T-helper 1 cell treated with Interleukin-12 subunit alpha and Interleukin-12 subunit beta and Interleukin-4 antibody, amounts not matched to agents 30 ng/mL and 1 ng/mL, for 36 hours (primary cell): Measurements from ENCODE around the gene SLC12A7. TPM values are rescaled to one million over a fixed set of nuclear protein-coding genes. Genes with fewer than 3 reads are reported as not detected.
"Not testable (repeated sequence)": the region's sequence is repeated elsewhere in the genome, so short reads cannot be mapped to it uniquely, and the experiment has no call there.

Source experiments
- intact Hi-C: fragments of 100-400 bp; cut with micrococcal nuclease; formaldehyde crosslinking; loops from one replicate; pipeline ENCODE4 v1.15.1; 2024
- total RNA-seq: library from RNA; stranded (reverse); gene quantifications from 2 replicates; pipeline ENCODE4 v1.2.3, GENCODE V29; 2022

Gene SLC12A7
- total RNA-seq, 1 donor from 2014 or later, result 76.7 TPM

DNA sequence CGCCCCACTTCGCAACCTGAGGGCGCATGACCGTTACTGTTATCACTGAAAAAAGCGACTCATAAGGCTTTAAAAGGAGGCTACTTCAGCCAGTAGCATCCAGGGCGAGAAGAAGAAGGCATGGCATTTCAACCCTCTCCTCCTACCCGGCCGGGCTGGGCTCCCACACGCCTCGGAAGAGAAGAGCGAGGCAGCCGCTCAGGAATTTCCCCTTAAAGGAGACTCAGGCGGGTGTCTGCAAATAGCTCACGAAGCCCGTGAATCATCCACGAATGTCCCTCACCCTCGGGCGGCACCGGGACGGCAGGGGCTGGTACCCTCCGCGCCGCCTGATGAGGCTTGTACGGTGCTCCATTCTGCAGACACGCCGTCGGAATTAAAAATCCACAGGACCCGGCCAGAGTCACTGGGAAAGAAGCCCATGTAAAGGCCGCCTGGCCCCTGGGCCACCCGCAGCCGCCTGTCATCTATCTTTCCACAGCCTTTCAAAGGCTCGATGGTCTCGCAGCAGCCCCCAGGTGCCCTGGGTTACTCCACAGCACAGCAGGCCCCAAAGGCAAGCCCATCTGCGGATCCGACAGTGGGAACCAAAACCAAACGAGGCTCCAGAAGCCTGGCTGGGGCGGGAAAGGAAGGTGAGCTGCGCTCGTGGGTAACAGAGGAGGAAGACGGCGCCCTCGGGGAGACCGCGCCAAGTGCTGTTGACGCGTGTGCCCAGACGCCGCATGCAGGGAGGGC is 11.8 kb downstream of the SLC12A7 start:
- intact Hi-C loops, result loop anchor here (10.0 kb wide), 3 partner anchors 485 to 875 kb away; partner anchors contain the start of gene CEP72

DNA sequence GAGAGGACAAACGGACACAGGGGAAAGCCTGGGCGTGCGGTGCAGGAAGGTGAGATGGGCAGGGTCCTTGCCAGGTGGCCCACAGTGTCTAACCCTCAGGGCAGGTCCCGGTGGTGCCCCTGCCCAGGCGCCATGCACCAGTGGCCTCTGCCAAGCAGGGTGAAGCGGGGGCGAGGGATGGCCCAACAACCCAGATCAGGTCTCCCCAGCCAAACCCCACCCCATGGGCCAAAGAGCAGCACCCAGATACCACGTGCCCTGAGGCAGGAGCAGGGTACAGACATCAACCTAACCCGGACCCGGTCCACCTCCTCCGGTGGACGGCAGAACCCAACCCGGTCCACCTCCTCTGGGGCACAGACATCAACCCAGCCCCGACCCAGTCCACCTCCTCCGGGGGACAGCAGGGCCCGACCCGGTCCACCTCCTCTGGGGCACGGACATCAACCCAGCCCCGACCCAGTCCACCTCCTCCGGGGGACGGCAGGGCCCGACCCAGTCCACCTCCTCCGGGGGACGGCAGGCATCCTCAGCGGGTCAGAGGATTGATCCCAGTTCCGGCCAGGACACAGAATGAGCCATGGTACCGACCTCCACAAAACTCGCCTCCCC is 12.8 kb downstream of the SLC12A7 start:
- intact Hi-C loops, result no loop called here

DNA sequence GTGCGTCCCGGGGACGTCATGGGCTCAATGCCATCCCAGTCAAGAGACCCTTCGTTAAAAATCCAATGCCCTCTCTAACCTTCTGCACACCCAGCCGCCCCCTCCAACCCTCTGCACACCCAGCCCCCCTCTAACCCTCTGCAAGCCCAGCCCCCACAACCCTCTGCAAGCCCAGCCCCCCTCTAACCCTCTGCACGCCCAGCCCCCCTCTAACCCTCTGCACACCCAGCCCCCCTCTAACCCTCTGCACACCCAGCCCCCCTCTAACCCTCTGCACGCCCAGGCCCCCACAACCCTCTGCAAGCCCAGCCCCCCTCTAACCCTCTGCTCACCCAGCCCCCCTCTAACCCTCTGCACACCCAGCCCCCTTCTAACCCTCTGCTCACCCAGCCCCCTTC is 13.9 kb downstream of the SLC12A7 start:
- intact Hi-C loops, result not testable (repeated sequence)

DNA sequence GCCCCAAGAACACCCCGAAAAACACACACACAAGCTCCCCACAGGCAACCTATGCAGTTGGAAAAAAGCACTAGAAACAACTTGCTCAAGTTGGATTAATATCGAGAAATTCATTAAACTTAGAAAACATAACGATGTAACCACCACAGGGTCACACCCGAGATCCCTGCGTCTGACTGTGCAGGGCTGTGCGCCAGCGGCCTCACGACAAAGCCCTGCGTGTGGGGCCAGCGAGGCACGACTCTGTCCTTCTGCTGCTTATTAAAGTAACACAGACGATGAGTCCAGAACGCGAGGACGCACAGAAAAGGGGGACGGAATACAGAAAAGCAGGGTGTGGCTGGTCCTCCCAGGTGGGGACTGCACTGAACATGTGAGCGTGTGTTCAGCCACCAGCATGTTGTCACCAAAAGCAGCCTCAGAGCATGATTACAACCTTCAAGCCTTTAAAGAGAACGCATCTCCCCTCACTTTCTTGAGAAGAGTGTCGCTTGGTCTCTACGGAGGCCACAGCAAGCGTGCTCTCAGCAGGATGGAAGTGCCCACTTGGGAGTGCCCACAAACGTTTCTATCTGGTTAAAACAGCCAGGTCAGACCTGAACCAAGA is 14.4 kb downstream of the SLC12A7 start:
- intact Hi-C loops, result no loop called here

DNA sequence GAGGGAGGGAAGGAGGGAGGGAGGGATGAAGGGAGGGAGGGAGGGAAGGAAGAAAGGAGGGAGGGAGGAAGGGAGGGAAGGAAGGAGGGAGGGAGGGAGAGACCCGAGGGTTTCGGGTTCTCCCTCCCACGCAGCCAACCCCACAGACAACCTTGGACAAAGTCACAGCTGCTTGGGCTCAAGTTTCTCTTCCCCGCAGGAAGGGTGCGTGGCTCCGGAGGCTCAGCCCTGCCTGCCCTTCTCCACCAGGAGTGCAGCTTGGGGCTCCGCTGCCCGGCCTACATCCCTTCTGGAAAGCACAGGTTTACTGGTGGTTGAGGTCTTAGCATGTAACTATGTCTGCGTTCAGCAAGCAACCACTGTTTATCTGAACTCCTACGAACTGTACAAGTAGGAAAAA is 15.0 kb downstream of the SLC12A7 start:
- intact Hi-C loops, result no loop called here

DNA sequence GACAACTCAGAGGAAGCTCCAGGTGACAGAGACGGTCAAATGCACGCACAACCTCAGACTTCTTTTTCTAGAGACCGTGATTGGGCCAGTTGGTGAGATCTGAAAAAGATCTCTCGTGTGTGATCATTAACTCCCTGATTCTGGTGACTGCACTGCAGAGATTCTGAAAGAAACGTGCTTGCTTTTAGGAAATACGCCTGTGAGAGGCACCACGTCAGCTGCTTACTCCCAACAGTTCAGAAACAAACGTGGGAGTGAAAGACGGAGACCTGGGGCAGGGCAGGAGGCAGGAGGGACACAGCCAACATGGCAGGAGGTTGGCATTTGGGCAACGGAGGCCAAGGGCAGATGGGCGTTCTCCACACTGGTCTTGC is 15.9 kb downstream of the SLC12A7 start:
- intact Hi-C loops, result no loop called here

DNA sequence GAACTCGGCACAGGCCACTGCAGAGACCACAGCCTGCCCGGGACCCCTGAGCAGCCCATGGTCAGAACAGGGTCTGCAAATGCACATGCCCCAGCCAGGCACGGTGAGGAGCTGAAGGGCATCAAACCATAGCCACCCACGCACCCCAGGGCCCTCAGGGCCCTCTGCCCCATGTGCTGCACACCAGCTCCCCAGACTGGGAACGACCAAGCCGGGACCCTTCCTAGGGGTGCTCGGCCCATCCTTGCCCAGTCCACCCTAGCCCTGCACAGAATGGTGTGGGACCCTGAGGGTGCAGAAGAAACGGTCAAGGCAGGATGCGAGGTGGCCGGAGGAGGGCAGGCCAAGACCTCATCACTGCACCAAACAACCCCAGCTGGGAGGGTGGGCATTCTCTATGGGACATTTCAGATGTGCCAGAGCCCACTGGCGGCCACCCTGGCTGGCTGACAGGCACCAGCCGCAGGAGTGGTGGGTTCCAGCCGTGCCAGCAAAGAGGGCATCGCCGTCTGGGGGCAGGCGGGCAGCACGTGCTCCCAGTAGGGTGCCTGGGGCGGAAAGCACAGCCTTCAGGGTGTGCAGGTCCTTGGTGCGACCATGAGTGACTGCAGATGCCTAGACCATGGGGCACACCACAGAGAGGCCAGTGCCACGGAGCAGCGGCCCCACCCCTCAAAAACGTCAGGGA is 16.4 kb downstream of the SLC12A7 start:
- intact Hi-C loops, result no loop called here

DNA sequence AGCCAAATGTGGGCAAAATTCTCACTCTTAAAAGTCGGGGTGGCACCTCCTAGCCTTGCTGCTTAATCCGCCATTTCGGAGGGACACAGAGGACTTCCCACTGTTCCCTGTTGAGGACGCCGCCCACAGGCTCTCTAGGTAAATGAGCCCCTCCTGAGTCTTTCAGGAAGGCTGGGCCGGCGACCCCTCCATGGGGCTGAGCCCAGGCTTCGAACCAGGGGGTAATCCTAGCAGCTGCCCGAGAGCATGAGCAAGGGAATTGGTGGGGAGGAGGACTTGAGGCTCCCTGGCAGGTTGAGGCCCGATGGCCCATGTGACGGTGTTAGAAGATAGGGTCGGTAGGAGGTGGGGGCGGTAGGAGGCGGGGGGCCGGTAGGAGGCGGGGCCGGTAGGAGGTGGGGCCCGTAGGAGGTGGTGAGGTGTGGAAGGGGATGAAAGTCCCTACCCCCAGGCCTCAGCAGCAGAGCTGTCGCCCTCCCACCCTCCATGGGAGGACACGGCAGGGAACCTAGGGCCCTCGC is 17.1 kb downstream of the SLC12A7 start:
- intact Hi-C loops, result no loop called here

DNA sequence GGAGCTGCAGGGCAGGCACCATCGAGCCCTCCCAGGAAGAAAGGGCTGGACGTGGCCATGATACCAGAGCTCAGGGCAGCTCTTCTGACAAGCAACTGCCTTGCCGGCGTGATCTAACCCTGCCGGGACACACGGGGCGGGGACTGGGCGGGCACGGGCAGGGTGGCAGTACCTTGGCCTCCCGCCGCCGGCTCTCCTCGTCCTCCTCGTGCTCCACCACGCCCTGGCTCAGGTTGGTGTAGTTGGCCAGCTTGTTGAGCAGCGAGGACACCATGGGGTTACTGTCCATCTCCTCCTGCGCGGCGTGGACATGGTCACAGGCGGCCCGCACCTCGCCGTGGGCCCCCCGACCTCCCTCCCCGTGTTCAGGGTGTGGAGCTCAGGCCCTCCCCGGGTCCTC is 18.5 kb downstream of the SLC12A7 start:
- intact Hi-C loops, result no loop called here

DNA sequence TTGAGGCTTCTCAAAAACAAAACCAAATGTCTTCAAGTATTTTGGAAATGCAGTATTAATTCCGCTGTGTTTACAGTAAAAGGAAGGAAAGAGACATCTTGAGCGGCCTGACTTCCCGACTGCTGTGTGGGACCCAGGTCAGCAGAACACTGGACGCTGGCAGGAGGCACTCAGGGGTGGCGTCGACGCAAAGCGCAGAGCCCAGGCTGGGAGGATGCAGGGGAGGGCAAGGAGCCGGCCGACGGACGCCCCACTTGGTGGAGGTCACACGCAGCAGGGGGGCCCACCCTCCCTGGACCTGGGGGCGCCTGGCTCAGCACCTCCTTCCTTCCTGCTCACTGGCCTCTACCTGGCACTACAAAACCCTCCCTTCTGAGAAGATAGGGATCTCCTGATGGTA is 19.7 kb downstream of the SLC12A7 start:
- intact Hi-C loops, result no loop called here

DNA sequence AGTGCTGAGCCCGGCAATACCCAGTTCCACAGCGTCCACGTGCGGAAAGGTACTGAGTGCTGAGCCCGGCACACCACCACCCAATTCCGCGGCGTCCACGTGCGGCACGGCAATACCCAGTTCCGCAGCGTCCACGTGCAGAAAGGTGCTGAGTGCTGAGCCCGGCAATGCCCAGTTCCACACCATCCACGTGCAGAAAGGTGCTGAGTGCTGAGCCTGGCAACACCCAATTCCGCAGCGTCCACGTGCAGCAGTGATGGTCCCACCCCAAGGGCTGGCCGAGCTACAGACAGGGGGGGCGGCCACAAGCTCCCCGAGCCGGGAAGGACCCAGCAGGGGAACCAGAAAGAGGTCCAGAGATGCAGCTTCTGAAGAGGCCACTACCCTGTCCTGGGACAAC is 20.2 kb downstream of the SLC12A7 start:
- intact Hi-C loops, result no loop called here

DNA sequence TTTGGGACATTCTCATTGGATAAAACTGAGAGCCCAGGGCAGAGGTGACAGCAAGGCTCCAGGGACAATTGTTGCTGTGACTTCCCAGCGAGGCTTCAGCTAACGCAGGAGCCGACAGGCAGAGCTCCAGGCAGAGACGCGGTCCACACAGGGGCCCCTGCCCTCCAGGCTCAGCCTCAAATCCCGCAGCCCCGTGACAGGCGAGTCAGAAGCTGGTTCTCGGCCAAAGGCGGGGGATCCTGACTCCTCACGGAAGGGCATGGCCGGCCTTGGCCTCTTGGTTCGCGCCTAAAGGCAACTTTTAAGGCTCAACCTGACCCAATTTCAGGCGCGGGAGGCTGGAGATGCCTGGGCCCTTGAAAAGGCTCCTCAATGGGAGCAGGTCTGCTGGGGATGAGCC is 21.3 kb downstream of the SLC12A7 start:
- intact Hi-C loops, result no loop called here

DNA sequence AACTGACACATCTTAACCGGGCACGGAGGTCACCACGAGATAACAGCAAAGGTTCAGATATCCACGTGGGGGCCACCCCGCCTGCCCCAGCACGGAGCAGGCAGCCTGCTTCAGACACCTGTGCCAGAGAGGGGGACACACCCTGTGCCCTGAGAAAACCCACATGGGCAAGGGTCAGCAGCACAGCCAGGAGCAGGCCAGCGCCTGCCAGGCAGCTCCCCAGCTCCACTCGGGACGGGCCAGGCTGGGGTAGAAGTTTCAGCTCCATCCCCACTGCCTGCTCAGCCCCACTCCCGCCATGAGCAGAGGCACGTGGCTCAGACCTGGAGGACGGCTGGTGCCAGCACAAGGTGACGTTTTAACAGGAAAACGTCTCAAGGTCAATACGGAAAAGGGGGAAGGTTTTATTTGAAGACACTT is 22.2 kb downstream of the SLC12A7 start:
- intact Hi-C loops, result no loop called here

DNA sequence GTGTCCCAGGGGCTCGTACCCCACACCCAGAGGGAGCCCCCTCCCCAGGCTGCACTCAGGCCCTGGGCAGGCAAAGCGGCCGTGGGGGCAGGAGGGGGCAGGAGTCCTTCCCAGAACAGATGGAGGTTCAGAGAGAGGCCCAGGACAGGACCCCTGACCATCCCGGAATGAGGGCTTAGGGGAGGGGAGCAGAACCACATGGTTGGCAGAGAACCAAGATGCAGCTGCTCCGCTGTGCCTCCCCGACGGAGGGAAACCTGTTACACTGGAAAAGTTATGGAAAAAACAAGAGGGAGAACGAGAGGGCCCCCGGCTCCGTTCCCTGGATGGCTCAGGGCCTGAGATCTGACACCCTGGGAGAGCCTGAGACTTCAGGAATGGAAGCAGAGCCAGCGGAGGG is 22.7 kb downstream of the SLC12A7 start:
- intact Hi-C loops, result no loop called here

DNA sequence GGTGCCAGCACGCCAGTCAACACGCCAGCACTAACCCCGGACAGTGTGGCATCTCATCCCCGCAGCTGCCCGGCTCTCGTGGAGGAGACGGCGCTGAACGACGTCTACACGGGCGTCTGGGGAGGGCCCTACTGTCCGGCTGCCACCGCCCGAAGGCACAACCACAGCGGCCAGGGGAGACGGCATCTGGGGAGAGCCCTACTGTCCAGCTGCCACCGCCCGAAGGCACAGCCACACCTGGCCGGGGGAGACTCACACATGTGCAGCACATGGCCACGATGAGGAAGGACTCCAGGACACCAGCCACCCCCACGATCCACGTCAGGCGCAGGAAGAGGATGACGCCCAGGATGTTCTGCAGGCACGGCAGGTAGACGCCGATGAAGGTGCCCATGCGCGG is 23.1 kb downstream of the SLC12A7 start:
- intact Hi-C loops, result no loop called here

DNA sequence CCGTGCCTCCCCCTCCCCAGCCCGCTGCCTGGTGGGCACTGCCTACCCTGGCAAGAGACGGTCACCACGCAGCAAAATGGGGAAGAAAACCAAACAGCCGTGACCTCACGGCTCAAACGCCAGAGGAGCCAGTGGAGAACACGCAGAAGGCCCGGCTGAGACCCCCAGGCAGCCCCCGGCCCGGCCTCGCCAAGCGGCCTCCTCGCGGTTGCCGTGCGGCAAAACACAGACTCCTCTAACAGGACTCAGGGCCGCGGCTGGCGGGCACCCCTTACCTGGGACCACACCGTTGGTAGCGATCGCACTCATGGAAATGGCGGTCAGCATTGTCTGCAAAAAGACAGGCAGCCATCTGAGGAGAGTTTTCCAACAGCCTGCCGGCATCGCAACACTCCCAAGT is 23.8 kb downstream of the SLC12A7 start:
- intact Hi-C loops, result no loop called here

DNA sequence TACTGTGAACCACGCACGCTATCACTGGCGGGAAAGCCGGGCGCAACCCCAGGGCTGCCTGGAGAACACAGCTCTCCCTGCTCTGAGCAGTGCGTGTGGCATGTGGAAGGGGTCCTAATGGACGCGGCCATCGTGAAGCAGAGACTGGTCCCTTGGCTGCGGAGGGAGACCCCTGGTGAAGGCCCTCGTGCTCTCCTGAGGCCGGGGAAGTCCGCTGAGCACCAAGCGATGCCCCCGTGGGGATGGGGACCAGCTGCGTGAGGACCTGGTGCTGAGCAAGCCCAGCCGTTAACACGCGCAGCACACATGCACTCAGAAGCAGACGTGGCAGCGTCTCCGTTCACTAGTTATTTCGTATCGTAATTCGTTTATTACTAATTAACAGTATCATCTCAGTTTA is 24.4 kb downstream of the SLC12A7 start:
- intact Hi-C loops, result no loop called here

DNA sequence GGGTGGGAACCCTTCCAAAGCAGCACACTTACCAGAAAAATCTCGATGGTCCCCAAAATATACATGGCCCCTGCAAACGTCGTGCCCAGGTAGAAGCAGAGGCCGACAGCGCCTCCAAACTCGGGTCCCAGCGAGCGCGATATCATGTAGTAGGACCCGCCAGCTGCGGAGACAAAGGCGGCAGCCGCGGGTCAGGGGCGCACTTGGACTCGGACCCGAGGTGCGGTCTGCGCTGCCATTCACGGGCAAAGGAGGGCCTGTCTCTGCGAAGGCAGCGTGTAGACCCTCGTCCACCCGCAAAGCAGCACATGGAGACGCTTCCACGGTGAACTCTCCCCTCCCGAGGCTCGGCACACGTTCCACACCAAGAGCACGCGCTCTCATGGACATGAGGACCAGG is 25.0 kb downstream of the SLC12A7 start:
- intact Hi-C loops, result no loop called here

DNA sequence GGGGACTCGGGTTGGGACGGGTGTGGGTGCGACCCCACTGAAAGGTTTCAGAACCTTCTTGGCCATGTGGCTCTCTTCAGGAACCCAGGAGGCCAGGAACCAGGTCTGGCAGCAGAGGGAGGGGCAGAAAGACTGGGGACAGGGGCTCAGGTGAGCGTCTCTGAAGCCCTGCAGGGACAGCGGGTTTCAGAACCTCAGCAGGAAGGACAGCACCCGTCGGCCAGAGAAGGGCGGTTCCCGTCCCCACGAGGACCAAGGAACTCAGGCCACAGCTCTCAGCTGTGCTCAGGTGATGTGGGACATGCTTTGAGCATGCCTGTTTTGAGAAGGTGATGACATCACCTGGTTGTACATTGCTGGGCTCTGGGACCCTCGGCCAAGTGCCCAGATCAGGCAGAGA is 25.7 kb downstream of the SLC12A7 start:
- intact Hi-C loops, result no loop called here

DNA sequence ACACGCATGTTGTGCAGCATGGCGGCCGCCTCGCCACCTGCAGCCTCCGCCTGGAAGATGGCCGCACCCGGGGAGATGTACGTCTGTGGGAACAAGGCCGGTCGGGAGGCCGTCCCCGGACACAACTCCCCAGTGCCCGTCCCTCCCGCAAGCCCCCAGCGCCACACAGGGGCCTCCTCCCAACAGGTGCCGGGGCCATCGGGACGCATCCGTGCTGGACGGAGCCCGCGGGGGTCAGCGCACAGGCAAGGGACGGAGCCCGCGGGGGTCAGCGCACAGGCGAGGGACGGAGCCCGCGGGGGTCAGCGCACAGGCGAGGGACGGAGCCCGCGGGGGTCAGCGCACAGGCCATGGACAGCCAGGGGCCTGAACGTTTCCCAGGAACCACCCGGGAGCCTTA is 26.5 kb downstream of the SLC12A7 start:
- intact Hi-C loops, result no loop called here

DNA sequence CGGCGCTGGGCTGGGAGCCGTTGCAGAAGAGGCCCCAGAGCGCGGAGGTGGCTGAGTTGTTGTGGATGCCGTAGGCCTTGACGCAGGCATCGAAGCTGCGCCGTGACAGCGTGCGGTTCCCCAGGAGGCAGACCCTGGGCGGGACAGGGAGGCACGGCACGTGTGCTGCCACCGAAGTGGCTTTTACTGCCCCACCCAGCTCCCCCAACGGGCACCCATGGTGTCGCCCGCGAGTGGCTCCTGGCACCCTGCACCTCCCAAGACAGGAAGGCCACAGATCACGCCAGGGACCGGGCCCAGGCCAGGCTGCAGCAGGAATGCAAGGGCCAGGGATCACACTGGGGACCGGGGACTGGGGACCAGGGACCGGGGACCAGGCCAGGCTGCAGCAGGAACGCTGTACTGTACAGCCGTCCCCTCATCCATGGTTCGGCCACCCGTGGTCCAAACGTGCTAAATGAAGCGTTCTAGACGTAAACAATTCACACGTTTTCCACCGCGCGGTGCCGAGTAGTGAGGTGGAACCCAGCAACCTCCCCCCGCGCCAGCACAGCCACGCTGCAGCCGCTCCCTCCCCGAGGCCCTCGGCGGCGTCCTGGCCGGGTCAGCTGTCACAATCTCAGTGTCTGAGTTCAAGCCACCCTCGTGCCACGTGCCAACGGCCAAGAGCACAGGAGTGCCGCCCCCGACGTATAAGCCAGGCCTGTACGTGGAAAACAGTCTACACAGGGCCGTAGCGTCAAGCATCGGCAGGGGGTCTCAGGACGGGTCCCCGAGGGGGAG is 27.8 kb downstream of the SLC12A7 start:
- intact Hi-C loops, result no loop called here
